Upper lobe of left lung (tissue), 4 donors: ENCODE results near the gene TFIP11.

ENCODE experiments used
- EP300 ChIP-seq, 4 donors: sonication (generic); formaldehyde crosslinking; IDR thresholded peaks; one replicate each; pipeline ENCODE4 v1.5.1; 2017; ENCODE audit warnings: antibody characterized with exemption in 4 of 4, control low read depth in 2 of 4
- POLR2A ChIP-seq, 4 donors: fragments of 450-650 bp; IDR thresholded peaks; one replicate each; pipeline ENCODE4 v1.5.1; 2016 to 2017; ENCODE audit warnings: antibody characterized with exemption in 4 of 4, mild to moderate bottlenecking in 2 of 4
- POLR2AphosphoS5 ChIP-seq, 2 donors: sonication (generic); formaldehyde crosslinking; IDR thresholded peaks; one replicate each; pipeline ENCODE4 v1.5.1; 2017; ENCODE audit warnings: antibody characterized with exemption in 2 of 2
- TF ChIP-seq, protein P1 (sequence below), 6 experiments: fragments of 450-650 bp in 4 of 6; fragments of 200-600 bp in 2 of 6; sonication (generic) in 2 of 6; IDR thresholded peaks; one replicate each; pipeline ENCODE4 v1.5.1; 2016 to 2019; ENCODE audit warnings: antibody characterized with exemption in 6 of 6

DNA sequence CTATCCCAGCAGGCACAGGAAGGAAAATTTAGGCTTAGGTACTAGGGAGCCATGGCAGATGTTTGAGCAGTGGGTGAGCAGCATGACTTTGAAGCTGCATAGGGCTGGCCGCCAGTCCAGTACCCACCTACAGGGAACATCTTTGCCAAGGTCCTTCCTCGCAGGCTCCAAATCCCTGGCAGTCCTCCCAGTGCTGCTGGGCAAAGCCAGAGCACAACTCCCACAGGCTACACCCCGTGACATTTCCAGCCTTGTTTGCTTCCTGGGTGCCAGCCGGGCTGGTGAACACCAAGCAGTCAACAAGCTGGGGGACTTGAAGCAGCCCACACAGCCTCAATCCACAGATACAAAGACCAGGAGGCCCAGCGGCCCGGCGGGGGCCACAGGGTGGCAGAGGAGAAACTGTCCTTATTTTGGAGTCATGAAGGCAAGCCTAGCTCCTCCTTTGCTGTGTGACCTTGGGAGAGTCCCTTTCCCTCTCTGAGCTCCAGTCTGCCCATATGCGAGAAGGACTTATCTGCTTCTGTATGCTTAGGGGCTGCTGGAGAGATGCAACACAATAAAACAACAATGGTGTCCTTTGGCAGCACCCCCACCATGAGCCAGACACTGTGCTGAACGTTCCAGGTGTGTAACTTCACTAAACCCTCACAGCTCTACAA is 49.6 kb upstream of the TFIP11 start:
- TF ChIP-seq, protein P1, sequence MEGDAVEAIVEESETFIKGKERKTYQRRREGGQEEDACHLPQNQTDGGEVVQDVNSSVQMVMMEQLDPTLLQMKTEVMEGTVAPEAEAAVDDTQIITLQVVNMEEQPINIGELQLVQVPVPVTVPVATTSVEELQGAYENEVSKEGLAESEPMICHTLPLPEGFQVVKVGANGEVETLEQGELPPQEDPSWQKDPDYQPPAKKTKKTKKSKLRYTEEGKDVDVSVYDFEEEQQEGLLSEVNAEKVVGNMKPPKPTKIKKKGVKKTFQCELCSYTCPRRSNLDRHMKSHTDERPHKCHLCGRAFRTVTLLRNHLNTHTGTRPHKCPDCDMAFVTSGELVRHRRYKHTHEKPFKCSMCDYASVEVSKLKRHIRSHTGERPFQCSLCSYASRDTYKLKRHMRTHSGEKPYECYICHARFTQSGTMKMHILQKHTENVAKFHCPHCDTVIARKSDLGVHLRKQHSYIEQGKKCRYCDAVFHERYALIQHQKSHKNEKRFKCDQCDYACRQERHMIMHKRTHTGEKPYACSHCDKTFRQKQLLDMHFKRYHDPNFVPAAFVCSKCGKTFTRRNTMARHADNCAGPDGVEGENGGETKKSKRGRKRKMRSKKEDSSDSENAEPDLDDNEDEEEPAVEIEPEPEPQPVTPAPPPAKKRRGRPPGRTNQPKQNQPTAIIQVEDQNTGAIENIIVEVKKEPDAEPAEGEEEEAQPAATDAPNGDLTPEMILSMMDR (IDR thresholded peaks at IDR 0.05) = no peak
- TF ChIP-seq POLR2A (IDR thresholded peaks at IDR 0.05) (no peak), EP300 (IDR thresholded peaks at IDR 0.05) (no peak), POLR2AphosphoS5 (IDR thresholded peaks at IDR 0.05) (no peak)
